HL-60 (cell line): ENCODE measurements around the gene FRRS1L.

ENCODE experiments used
- DNase-seq, 2 experiments: peaks; one replicate each; pipeline ENCODE4 v3.0.0-alpha.2; 2010 to 2020; ENCODE audit warnings: low read depth in 1 of 2, low spot score in 1 of 2
- H3K27ac ChIP-seq: fragments of 250-450 bp; sonication (Bioruptor Pico); replicated peaks from 2 replicates; pipeline ENCODE4 v1.5.1; 2020; ENCODE audit warnings: mild to moderate bottlenecking, moderate library complexity
- H3K27me3 ChIP-seq: fragments of 250-450 bp; sonication (Bioruptor Pico); 2 replicates; pipeline ENCODE4 v1.5.1; 2021; ENCODE audit warnings: mild to moderate bottlenecking, moderate library complexity; ENCODE audit not compliant: insufficient read depth, poor library complexity, severe bottlenecking
- H3K4me3 ChIP-seq: replicated peaks from 2 replicates; pipeline ENCODE4 v1.5.1; 2011; ENCODE audit warnings: mild to moderate bottlenecking, control low read depth, low read length; ENCODE audit not compliant: insufficient read depth
- GABPA ChIP-seq: IDR thresholded peaks from 2 replicates; pipeline ENCODE4 v1.6.1; 2012; ENCODE audit warnings: low read depth
- POLR2AphosphoS5 ChIP-seq: IDR thresholded peaks from 2 replicates; pipeline ENCODE4 v1.6.1; 2012; ENCODE audit warnings: low read depth
- SPI1 ChIP-seq: IDR thresholded peaks from 2 replicates; pipeline ENCODE4 v1.6.1; 2012; ENCODE audit warnings: low read depth, mild to moderate bottlenecking, borderline replicate concordance
- TF ChIP-seq, protein P1 (sequence below): IDR thresholded peaks from 2 replicates; pipeline ENCODE4 v1.6.1; 2012; ENCODE audit warnings: low read depth; ENCODE audit not compliant: insufficient replicate concordance
- TF ChIP-seq, protein P2 (sequence below): IDR thresholded peaks from one replicate; pipeline ENCODE4 v1.5.1; 2011; ENCODE audit warnings: low read length, control low read depth, inconsistent platforms; ENCODE audit not compliant: insufficient read depth

FRRS1L gene

DNA sequence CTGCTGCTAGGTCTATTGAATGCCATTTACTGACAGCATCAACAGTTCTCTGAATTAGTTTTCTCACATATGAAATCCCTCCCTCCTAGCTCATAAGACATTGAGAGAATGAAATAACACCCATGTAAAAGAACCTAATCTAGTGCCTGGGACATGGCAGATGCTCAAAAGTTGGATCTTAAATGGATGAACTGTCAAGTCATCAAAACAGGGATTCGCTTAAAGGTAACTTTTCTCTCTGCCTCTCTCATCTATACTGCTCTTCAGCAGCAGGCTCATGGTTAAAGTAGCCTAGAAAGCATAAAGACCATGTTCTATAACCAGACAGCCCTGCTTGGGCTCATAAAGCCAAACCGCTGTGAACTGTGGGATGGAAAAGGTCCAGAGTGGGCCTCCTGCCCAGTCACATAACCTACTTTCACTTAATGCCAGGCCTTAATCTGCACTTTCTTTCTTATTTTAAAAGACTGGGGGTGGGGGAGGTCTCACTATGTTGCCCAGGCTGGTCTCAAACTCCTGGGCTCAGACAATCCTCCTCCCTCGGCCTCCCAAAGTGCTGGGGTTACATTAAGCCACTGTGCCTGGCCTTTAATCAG, 51.0 kb downstream of the FRRS1L start:
- Histone ChIP-seq H3K4me3 (no peak overlapping the region), H3K27ac (no peak overlapping the region), H3K27me3 (no peaks in the 10 kb centered on the region)
- TF ChIP-seq SPI1 (no peak), POLR2AphosphoS5 (no peak), GABPA (no peak)
- TF ChIP-seq, protein P1, sequence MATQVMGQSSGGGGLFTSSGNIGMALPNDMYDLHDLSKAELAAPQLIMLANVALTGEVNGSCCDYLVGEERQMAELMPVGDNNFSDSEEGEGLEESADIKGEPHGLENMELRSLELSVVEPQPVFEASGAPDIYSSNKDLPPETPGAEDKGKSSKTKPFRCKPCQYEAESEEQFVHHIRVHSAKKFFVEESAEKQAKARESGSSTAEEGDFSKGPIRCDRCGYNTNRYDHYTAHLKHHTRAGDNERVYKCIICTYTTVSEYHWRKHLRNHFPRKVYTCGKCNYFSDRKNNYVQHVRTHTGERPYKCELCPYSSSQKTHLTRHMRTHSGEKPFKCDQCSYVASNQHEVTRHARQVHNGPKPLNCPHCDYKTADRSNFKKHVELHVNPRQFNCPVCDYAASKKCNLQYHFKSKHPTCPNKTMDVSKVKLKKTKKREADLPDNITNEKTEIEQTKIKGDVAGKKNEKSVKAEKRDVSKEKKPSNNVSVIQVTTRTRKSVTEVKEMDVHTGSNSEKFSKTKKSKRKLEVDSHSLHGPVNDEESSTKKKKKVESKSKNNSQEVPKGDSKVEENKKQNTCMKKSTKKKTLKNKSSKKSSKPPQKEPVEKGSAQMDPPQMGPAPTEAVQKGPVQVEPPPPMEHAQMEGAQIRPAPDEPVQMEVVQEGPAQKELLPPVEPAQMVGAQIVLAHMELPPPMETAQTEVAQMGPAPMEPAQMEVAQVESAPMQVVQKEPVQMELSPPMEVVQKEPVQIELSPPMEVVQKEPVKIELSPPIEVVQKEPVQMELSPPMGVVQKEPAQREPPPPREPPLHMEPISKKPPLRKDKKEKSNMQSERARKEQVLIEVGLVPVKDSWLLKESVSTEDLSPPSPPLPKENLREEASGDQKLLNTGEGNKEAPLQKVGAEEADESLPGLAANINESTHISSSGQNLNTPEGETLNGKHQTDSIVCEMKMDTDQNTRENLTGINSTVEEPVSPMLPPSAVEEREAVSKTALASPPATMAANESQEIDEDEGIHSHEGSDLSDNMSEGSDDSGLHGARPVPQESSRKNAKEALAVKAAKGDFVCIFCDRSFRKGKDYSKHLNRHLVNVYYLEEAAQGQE = no peak
- TF ChIP-seq, protein P2, sequence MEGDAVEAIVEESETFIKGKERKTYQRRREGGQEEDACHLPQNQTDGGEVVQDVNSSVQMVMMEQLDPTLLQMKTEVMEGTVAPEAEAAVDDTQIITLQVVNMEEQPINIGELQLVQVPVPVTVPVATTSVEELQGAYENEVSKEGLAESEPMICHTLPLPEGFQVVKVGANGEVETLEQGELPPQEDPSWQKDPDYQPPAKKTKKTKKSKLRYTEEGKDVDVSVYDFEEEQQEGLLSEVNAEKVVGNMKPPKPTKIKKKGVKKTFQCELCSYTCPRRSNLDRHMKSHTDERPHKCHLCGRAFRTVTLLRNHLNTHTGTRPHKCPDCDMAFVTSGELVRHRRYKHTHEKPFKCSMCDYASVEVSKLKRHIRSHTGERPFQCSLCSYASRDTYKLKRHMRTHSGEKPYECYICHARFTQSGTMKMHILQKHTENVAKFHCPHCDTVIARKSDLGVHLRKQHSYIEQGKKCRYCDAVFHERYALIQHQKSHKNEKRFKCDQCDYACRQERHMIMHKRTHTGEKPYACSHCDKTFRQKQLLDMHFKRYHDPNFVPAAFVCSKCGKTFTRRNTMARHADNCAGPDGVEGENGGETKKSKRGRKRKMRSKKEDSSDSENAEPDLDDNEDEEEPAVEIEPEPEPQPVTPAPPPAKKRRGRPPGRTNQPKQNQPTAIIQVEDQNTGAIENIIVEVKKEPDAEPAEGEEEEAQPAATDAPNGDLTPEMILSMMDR = no peak
- DNase-seq = no peak

DNA sequence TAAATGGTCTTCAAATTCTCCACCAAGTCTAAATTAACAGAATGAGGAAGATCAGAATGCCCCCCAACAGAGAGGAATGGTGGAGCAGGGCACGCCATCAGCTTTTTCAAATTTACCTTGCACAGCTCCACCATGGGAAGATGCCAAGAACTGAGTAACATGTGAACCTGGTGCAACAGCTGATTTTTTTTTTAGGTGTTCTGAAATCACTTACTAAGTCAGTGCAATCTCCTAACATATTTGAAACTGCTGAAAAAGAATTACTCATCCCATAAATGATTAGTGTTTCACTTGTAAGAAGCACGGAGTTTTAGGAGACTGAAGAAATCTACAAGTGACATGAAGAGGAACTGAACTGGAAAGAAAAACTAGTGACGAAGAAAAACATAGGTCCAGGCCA, 52.4 kb downstream of the FRRS1L start:
- no peak for DNase-seq
- Histone ChIP-seq H3K27me3 (no peaks in the 10 kb centered on the region), H3K4me3 (no peak overlapping the region), H3K27ac (no peak overlapping the region)
- TF ChIP-seq GABPA (no peak), POLR2AphosphoS5 (no peak), SPI1 (no peak)
- TF ChIP-seq, protein P1 = no peak
- TF ChIP-seq, protein P2 = no peak

DNA sequence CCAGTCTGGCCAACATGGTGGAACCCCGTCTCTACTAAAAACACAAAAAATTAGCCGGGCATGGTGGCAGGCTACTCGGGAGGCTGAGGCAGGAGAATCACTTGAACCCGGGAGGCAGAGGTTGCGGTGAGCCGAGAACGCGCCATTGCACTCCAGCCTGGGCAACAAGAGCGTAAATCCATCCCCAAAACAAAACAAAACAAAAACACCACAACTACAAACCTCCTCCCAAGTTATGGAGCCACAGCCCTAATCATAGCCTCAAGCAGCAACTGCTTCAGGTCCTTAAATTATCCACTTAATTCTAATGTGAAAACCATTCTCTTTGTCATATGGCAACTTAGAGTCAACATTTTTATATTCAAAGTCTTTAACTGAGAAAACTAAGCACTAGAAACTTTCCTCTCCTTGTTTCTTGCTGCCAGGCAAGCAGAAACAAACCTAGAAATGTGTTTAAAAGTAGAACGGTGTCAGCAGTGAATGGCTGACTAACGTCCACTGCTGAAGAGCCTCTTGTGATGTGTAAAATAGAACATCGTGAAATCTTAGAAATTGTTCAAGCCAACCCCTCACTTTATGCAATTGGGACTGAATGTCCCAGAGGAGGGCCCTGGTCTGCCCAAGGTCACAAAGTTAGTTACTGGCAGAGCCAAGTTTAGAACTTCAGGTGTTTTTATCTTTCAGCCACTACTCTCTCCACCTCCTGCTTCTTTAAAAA, 53.0 kb downstream of the FRRS1L start:
- no peak overlapping the region for H3K4me3 ChIP-seq
- no peak for TF ChIP-seq SPI1
- TF ChIP-seq POLR2AphosphoS5 = no peak
- TF ChIP-seq, protein P1 = no peak
- no peak for TF ChIP-seq GABPA
- TF ChIP-seq, protein P2 = no peak
- H3K27ac ChIP-seq = no peak overlapping the region
- DNase-seq = no peak
- H3K27me3 ChIP-seq = no peaks in the 10 kb centered on the region
